HUES64 (cell line): Measurements from ENCODE around the gene TRIM69.
"Not testable (repeated sequence)": the region's sequence is repeated elsewhere in the genome, so short reads cannot be mapped to it uniquely, and the experiment has no call there.

ENCODE experiments used
- H3K27ac ChIP-seq: 2 replicates; pipeline ENCODE4 v1.7.0; 2013; ENCODE audit warnings: low read depth, low read length, inconsistent platforms
- H3K27me3 ChIP-seq: 2 replicates; pipeline ENCODE4 v1.6.1; 2013; ENCODE audit warnings: mild to moderate bottlenecking, low read length; ENCODE audit not compliant: insufficient read depth
- H3K36me3 ChIP-seq: 2 replicates; pipeline ENCODE4 v1.6.1; 2013; ENCODE audit warnings: mild to moderate bottlenecking, low read length; ENCODE audit not compliant: insufficient read depth
- H3K4me1 ChIP-seq: 2 replicates; pipeline ENCODE4 v1.6.1; 2013; ENCODE audit warnings: mild to moderate bottlenecking, low read length, moderate library complexity; ENCODE audit not compliant: insufficient read depth
- H3K4me3 ChIP-seq: 2 replicates; pipeline ENCODE4 v1.5.1; 2013; ENCODE audit warnings: mild to moderate bottlenecking, low read length, moderate library complexity
- H3K9ac ChIP-seq: 2 replicates; pipeline ENCODE4 v1.6.1; 2013; ENCODE audit warnings: mild to moderate bottlenecking, low read depth, low read length
- H3K9me3 ChIP-seq: 2 replicates; pipeline ENCODE4 v1.6.1; 2013; ENCODE audit warnings: low read depth, low read length; ENCODE audit not compliant: insufficient read depth
- WGBS: fragments of 150-250, 120-280 bp; methylation state at CpG from one replicate; pipeline ENCODE4 v1.1.7; 2013; ENCODE audit warnings: missing lambda C conversion rate; 5-methylcytosine and 5-hydroxymethylcytosine counted together

TRIM69 gene

GRCh38 chr15:44728576-44729407, 7.5 kb upstream of the TRIM69 start:
- peaks cover 4% of the 10 kb centered on the region; the same call in 1 of the 2 replicates for H3K36me3 ChIP-seq
- H3K4me1 ChIP-seq, result peaks cover 13% of the 10 kb centered on the region
- H3K9ac ChIP-seq, result peak overlapping the region; percentile 57
- H3K4me3 ChIP-seq, result peak overlapping the region; percentile 76
- 3% methylated on average over 36 of the region's 36 CpGs for WGBS
- H3K27me3 ChIP-seq, result peaks cover 13% of the 10 kb centered on the region; the same call in 1 of the 2 replicates
- peak overlapping the region; percentile 89 for H3K27ac ChIP-seq
- no peaks in the 10 kb centered on the region for H3K9me3 ChIP-seq

GRCh38 chr15:44729408-44730127, 6.8 kb upstream of the TRIM69 start:
- peaks cover 4% of the 10 kb centered on the region; the same call in 1 of the 2 replicates for H3K36me3 ChIP-seq
- H3K27ac ChIP-seq, result no peak overlapping the region
- peak overlapping the region; percentile 76 for H3K4me3 ChIP-seq
- no peaks in the 10 kb centered on the region for H3K9me3 ChIP-seq
- WGBS, result 11% methylated on average over 18 of the region's 21 CpGs
- H3K9ac ChIP-seq, result peak overlapping the region; percentile 57
- H3K4me1 ChIP-seq, result peaks cover 13% of the 10 kb centered on the region
- H3K27me3 ChIP-seq, result peaks cover 13% of the 10 kb centered on the region; the same call in 1 of the 2 replicates

GRCh38 chr15:44734839-44735481, 1.4 kb upstream of the TRIM69 start:
- Histone ChIP-seq H3K27ac (no peak overlapping the region), H3K9ac (no peak overlapping the region), H3K36me3 (peaks cover 4% of the 10 kb centered on the region; the same call in 1 of the 2 replicates), H3K4me3 (no peak overlapping the region), H3K9me3 (no peaks in the 10 kb centered on the region), H3K27me3 (peaks cover 3% of the 10 kb centered on the region; the same call in 1 of the 2 replicates), H3K4me1 (peaks cover 4% of the 10 kb centered on the region; the same call in 1 of the 2 replicates)
- 92% methylated on average over 2 of the region's 2 CpGs for WGBS

- no peak overlapping the region for H3K4me3 ChIP-seq
- H3K9me3 ChIP-seq, result no peaks in the 10 kb centered on the region
- no peak overlapping the region for H3K27ac ChIP-seq
- peaks cover 4% of the 10 kb centered on the region; the same call in 1 of the 2 replicates for H3K36me3 ChIP-seq
- H3K9ac ChIP-seq, result no peak overlapping the region
- H3K4me1 ChIP-seq, result peaks cover 4% of the 10 kb centered on the region; the same call in 1 of the 2 replicates
- WGBS, result 81% methylated on average over 8 of the region's 8 CpGs
- no peaks in the 10 kb centered on the region for H3K27me3 ChIP-seq
Observed at GRCh38 chr15:44735482-44736180, 697 bp upstream of the TRIM69 start.

GRCh38 chr15:44738340-44738984, 2.1 kb downstream of the TRIM69 start:
- peaks cover 4% of the 10 kb centered on the region; the same call in 1 of the 2 replicates for H3K4me1 ChIP-seq
- no peaks in the 10 kb centered on the region for H3K9me3 ChIP-seq
- H3K27me3 ChIP-seq, result no peaks in the 10 kb centered on the region
- H3K4me3 ChIP-seq, result no peak overlapping the region
- no peak overlapping the region for H3K27ac ChIP-seq
- WGBS, result 55% methylated on average over 2 of the region's 3 CpGs
- no peak overlapping the region for H3K9ac ChIP-seq
- H3K36me3 ChIP-seq, result no peaks in the 10 kb centered on the region

- not testable (repeated sequence) for H3K27me3 ChIP-seq, H3K36me3 ChIP-seq, H3K9me3 ChIP-seq, H3K9ac ChIP-seq, H3K4me3 ChIP-seq, H3K4me1 ChIP-seq, H3K27ac ChIP-seq
- 82% methylated on average over 21 of the region's 24 CpGs for WGBS
Observed at GRCh38 chr15:44739222-44739847, 3.0 kb downstream of the TRIM69 start.

- H3K27me3 ChIP-seq, H3K4me1 ChIP-seq, H3K4me3 ChIP-seq, H3K9ac ChIP-seq, H3K36me3 ChIP-seq, H3K9me3 ChIP-seq, H3K27ac ChIP-seq: not testable (repeated sequence)
- 79% methylated on average over 1 of the region's 2 CpGs for WGBS
Observed at GRCh38 chr15:44743454-44743853, 7.1 kb downstream of the TRIM69 start.

- Histone ChIP-seq H3K27ac (no peak overlapping the region), H3K36me3 (no peaks in the 10 kb centered on the region), H3K4me3 (no peak overlapping the region), H3K27me3 (peaks cover 7% of the 10 kb centered on the region; the same call in 1 of the 2 replicates), H3K9ac (no peak overlapping the region), H3K4me1 (no peaks in the 10 kb centered on the region), H3K9me3 (peaks cover 4% of the 10 kb centered on the region; the same call in 1 of the 2 replicates)
- WGBS, result 100% methylated on average over 1 of the region's 1 CpG
Observed at GRCh38 chr15:44753345-44753744, 17.0 kb downstream of the TRIM69 start.

- H3K9ac ChIP-seq, result no peak overlapping the region
- H3K36me3 ChIP-seq, result no peaks in the 10 kb centered on the region
- no peak overlapping the region for H3K4me3 ChIP-seq
- no peaks in the 10 kb centered on the region for H3K9me3 ChIP-seq
- no peaks in the 10 kb centered on the region for H3K4me1 ChIP-seq
- H3K27me3 ChIP-seq, result peaks cover 4% of the 10 kb centered on the region; the same call in 1 of the 2 replicates
- no peak overlapping the region for H3K27ac ChIP-seq
- WGBS, result 89% methylated on average over 2 of the region's 2 CpGs
Observed at GRCh38 chr15:44763187-44763586, 26.9 kb downstream of the TRIM69 start.

- WGBS, result 82% methylated on average over 3 of the region's 3 CpGs
- no peak overlapping the region for H3K4me3 ChIP-seq
- no peaks in the 10 kb centered on the region for H3K9me3 ChIP-seq
Observed at GRCh38 chr15:44763848-44764247, 27.5 kb downstream of the TRIM69 start.

More at GRCh38 chr15:44763848-44764247, 27.5 kb downstream of the TRIM69 start:
- Histone ChIP-seq H3K36me3 (no peaks in the 10 kb centered on the region), H3K27ac (no peak overlapping the region), H3K27me3 (peaks cover 4% of the 10 kb centered on the region; the same call in 1 of the 2 replicates), H3K9ac (no peak overlapping the region), H3K4me1 (no peaks in the 10 kb centered on the region)
